GF-D8 (cell line): ENCODE data around the gene HBA1.
"Not testable (repeated sequence)": the region's sequence is repeated elsewhere in the genome, so short reads cannot be mapped to it uniquely, and the experiment has no call there.

ENCODE experiments used
- DNase-seq: peaks from one replicate; lab custom pipeline; 2025; lab: John Stamatoyannopoulos, UW

Gene HBA1

GRCh38 chr16:175011-175949 is 1.2 kb upstream of the HBA1 start:
- DNase-seq: no peak

- not testable (repeated sequence) for DNase-seq
Observed at GRCh38 chr16:176006-176405, 474 bp upstream of the HBA1 start.

- no peak for DNase-seq
Observed at GRCh38 chr16:177394-177822, 928 bp downstream of the HBA1 start.

GRCh38 chr16:177981-178667 is 1.6 kb downstream of the HBA1 start:
- no peak for DNase-seq

DNA sequence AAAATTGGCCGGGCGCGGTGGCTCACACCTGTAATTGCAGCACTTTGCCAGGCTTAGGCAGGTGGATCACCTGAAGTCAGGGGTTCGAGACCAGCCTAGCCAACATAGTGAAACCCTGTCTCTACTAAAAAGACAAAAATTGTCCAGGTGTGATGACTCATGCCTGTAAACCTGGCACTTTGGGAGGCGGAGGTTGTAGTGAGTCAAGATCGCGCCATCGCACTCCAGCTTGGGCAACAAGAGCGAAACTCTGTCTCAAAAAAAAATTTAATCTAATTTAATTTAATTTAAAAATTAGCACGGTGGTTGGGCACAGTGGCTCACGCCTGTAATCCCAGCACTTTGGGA is 2.2 kb downstream of the HBA1 start:
- DNase-seq: no peak

DNA sequence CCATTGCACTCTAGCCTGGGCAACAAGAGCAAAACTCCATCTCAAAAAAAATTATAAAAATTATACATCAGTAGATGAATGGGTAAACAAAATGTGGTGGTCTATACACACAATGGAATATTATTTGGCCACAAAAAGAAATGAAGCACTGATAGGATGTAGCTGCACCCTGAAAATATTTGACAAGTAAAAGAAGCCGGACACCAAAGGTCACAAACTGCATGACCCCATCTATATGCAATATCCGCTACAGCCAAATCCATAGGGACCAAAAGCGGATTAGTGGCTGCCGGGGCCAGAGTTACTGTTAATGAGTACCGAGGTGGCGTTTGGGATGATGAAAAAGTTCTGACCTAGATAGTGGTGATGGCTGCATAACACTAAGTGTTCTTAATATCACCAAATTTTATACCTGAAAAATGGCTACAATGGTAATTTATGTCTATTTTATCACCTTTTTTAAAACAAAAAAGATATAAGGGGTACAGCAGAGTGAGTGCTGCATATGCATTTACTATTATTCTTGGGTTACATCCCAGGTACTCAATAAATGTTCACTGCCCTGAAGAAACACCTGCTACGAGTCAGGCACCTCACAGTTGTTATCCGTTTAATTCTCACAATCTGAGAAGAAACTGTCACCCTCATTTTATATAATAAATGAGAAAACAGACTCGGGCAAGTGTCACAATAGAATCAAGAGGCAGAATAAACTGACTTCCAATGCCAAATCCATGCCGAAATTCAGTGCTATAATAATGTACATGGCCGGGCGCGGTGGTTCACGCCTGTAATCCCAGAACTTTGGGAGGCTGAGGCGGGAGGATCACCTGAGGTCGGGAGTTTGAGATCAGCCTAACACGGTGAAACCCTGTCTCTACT is 3.0 kb downstream of the HBA1 start:
- no peak for DNase-seq

- DNase-seq: no peak
Observed at GRCh38 chr16:180101-180675, 3.7 kb downstream of the HBA1 start, which contains the start of gene HBQ1. Gene HBQ1, plus strand, starts transcription at chr16:180459. Its CDS starts 28 bp downstream, at chr16:180487.

- peak; percentile 61 for DNase-seq
Observed at GRCh38 chr16:180681-181564, 4.4 kb downstream of the HBA1 start.

- no peak for DNase-seq
Observed at GRCh38 chr16:181565-182021, 5.1 kb downstream of the HBA1 start.

GRCh38 chr16:183005-183404 is 6.5 kb downstream of the HBA1 start:
- no peak for DNase-seq

GRCh38 chr16:185213-185612 is 8.7 kb downstream of the HBA1 start:
- DNase-seq: no peak

DNA sequence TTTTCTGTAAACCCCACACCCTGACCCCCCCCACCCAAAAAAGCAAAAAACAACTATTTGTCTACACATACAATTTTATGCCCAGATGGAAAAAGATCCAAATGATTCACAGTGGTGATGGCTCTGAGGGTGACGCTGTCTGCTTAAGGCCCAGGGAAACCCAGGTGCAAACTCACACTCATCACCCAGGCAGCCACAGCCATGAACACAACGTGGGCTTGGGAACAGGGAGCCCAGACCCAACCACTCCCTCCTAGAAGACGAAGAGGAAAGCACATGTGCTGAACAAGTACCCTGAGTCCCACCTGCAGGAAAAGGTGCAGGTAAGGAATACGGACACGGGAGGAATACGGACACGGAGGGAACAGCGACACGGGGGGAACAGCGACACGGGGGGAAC is 9.2 kb downstream of the HBA1 start:
- DNase-seq: no peak

- DNase-seq: no peak
Observed at GRCh38 chr16:187330-187729, 10.8 kb downstream of the HBA1 start.

DNA sequence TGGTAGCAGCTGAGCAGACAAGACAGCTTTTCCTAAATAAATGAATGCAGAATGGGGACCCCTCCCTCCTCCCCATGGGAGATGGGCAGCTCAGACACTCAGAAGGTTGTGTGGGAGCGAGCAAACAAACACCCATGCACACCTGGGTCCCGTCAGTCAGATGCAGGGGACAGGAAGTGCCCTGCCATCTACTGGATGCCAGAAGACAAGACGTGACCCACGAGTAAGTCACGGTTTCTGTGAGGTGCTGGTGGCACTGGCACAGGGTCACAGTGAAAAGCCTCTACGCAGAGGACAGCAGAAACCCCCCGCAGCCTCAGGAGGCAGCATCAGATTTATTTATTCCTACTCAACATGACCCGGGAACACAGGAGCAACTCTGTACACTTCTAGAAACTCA is 12.2 kb downstream of the HBA1 start:
- no peak for DNase-seq

- DNase-seq: no peak
Observed at GRCh38 chr16:189604-190186, 13.2 kb downstream of the HBA1 start.

DNA sequence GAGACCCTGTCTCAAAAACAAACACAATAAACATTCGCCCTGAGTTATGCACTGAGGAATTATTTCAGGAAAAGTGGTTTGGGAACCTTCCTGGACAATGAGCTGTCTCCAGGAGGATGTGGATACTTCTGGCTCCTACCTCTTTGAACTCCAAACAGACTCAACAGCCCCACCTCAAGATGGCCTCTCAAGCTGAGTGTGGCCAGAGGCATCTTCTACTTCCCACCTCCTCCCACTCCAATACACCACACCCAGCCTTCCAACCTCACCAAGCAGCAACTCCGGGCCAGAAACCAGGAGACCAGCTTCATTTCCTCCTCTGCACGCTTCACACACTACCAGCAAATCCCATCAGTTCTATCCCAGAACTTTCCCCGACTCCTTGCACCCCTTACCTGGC is 15.4 kb downstream of the HBA1 start:
- DNase-seq: no peak

- no peak for DNase-seq
Observed at GRCh38 chr16:192686-193085, 16.2 kb downstream of the HBA1 start.

DNA sequence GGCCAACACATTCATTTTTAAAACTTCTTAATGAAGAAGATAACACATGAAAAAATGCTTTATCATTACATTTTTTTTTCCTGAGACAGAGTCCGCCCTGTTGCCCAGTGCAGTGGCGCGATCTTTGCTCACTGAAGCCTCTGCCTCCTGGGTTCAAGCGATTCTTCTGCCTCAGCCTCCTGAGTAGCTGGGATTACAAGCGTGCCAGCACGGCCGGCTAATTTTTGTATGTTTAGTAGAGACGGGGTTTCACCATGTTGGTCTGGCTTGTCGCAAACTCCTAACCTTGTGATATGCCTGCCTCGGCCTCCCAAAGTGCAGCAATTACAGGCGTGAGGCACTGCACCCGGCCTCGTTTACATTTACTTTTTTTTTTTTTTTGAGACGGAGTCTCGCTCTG is 17.0 kb downstream of the HBA1 start:
- no peak for DNase-seq

DNA sequence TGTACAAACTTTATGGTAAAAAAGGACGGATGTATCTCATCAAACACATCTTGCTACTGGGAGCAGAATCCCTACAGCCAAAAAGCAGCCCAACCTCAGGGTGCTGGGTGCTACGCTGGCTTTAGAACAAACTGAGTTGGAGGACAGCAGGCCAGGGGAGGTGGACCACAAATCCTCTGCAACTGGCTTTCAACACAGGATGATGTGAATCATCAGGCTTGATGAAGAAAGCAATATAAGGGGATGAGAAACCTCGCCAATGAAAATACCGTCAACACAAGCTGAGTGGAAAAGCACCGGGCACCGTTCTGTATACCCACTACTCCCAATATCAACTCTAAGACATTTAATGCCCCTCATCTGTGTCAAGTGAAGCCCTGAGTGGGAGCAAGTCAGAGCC is 18.0 kb downstream of the HBA1 start:
- DNase-seq: no peak

- DNase-seq: no peak
Observed at GRCh38 chr16:200388-200787, 23.9 kb downstream of the HBA1 start.
